ENCODE results near the gene MYZAP.

MYZAP gene

GRCh38 chr15:57655809-57656208 is 64.1 kb downstream of the MYZAP start:
- DNase-seq (ENCODE audit: low read depth in 3 of 3, low spot score in 1 of 3), result no peak

DNA sequence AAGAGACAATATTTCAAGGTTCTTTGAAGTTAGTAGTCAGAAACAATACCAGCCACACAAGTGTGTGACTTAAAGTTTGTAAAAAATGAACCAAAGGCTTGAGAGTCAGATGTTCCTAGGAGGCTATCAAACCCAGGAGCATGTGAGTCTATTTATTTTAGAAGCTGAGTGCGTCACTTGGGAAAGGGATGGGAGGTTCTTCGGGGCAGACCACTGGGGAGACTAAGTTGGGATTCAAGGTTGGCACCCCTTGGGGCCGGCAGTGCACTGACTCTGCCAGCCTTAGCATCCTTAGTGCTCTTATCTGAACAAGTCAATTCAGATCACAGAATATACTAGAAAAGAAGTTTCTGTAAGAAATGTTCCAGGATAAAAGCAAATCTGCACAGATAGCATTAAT is 64.7 kb downstream of the MYZAP start:
- no peak for DNase-seq (ENCODE audit: low read depth in 3 of 3, low spot score in 1 of 3)

- no peak for DNase-seq (ENCODE audit: low read depth in 3 of 3, low spot score in 1 of 3)
Observed at GRCh38 chr15:57657619-57658018, 65.9 kb downstream of the MYZAP start.

- no peak for DNase-seq (ENCODE audit: low read depth in 3 of 3, low spot score in 1 of 3)
Observed at GRCh38 chr15:57662091-57662744, 70.5 kb downstream of the MYZAP start.

DNA sequence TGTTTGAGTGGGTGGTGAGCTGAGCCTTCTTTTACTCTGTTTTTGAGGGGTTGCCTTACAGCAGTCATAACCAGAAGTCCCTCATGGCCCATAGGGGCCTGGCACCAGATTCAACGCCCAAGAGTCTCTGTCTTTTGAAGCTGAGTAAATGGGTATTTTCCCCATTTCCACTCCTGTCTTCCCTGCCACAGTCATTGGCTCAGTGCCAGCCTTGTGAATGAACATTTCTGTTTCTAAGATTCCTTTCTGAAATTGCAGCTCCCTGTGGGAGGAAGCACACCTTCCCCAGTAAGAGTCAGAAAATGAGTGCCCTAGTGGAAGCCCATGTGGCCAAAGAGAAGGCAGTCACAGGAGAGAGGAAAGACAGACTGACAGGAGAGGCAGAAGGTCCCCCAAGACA is 71.1 kb downstream of the MYZAP start:
- DNase-seq (ENCODE audit: low read depth in 3 of 3, low spot score in 1 of 3), result no peak

DNA sequence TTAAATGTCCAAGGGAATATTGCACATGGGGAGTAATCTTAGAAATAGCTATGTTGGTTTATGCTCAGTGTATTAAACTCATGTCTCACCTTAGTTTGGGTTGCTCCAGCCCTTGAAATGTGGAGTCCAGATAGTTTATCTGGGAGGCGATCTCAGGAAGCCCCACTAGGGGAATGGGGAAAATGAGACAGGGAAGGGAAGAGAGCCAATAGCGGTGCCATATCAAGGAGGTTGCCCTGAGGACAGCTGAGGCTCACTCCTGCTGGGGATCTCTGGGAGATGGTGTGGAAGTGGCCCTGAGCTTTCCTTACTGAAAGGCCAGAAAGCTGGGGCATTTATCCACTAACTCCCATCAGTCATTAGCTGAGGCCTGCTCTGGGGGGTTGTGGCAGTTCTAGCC is 71.6 kb downstream of the MYZAP start:
- no peak for DNase-seq (ENCODE audit: low read depth in 3 of 3, low spot score in 1 of 3)

DNA sequence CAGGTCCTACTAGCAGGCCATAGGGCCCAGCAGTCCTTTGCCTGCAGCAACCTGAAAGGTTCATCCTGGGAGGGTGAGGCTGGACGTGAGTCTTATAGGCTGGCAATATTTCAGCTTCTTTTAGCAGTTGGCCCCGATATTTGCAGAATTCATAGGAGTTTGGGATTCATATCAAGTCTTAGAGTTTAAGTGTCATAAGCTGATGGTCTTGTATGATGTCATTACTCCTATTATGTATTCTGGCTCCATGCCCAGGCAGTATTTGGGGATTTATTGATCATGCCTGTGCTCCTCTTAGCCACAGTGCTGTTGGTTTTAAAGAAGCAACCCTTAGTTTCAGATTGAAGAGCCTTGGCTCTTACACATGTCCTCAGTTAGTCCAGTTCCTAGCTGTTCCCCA is 73.5 kb downstream of the MYZAP start:
- no peak for DNase-seq (ENCODE audit: low read depth in 3 of 3, low spot score in 1 of 3)

- DNase-seq (ENCODE audit: low read depth in 3 of 3, low spot score in 1 of 3), result no peak
Observed at GRCh38 chr15:57665939-57666338, 74.2 kb downstream of the MYZAP start.

- DNase-seq (ENCODE audit: low read depth in 3 of 3, low spot score in 1 of 3), result no peak
Observed at GRCh38 chr15:57667171-57667849, 75.6 kb downstream of the MYZAP start.

GRCh38 chr15:57668016-57668415 is 76.3 kb downstream of the MYZAP start:
- DNase-seq (ENCODE audit: low read depth in 3 of 3, low spot score in 1 of 3), result no peak

GRCh38 chr15:57671636-57672035 is 79.9 kb downstream of the MYZAP start:
- no peak for DNase-seq (ENCODE audit: low read depth in 3 of 3, low spot score in 1 of 3)

DNA sequence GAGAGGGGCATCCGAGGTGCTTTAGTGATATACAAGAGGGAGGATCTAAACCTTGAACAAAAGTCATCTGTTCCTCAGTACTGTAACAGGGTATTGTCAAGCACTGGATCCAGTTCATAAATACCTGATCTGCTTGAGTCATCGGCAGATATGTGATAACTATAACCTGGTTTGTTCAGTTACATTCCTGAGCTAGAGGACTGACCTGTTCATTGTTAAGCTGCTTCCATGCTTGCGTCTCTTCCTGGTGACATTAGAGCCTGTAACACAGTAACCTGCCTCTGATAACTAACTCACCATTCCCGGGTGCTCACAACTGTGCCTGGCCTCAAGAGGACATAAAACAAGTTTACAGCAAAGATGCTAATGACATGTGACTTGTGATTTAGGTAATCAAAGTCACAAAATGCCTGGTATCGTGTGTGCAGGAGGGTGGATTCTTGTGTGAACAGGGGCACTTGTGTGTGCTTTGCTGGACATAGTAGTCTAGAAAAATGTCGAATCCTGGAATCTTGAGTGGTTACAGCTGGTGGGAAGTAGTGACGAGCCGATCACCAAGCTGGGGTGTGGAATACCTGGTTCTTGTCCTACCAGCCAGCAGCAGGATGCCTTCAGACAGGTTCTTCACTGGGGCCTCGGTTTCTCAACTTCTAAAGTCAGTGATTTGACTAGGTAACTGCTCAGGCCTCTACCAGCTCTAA is 83.9 kb downstream of the MYZAP start:
- no peak for DNase-seq (ENCODE audit: low read depth in 3 of 3, low spot score in 1 of 3)

DNA sequence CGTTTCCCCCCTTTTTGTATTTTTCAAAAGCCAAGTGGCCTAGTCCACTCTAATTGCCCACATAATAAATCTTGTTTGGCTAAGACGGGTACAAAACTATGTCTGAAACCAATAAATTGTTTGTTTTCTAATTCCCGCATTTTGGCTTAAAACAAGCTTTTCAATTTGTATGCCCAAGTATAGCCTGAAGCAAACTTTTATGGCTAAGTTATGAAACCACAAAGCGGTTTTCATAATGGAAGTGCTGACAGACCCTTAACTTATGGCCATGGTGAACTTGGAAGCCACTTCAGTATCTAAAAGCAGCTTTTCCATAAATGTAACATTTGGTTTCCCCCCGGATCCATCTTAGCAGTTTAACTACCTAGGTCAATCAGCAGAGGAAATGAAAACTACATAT is 84.9 kb downstream of the MYZAP start:
- DNase-seq (ENCODE audit: low read depth in 3 of 3, low spot score in 1 of 3), result no peak

DNA sequence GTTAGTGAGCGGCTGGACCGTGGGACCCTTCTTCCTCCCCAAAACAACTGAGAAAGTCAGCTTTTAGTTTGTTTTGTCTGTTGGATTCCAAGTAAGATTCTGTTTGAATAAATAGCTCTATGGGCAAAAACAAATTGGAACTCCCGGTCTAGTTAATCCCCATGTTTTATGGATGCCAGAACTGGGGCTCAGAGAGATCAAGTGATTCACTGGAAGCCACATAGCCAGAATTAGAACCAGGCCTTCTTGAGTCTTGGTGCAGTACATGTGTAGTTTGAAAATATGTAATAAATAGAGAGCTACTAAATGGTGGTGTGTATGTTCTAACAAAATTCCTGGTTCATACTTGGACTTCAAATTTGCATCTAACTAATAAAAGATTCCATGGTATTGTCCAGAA is 85.5 kb downstream of the MYZAP start:
- DNase-seq (ENCODE audit: low read depth in 3 of 3, low spot score in 1 of 3), result no peak

- no peak for DNase-seq (ENCODE audit: low read depth in 3 of 3, low spot score in 1 of 3)
Observed at GRCh38 chr15:57680021-57680420, 88.3 kb downstream of the MYZAP start.

DNA sequence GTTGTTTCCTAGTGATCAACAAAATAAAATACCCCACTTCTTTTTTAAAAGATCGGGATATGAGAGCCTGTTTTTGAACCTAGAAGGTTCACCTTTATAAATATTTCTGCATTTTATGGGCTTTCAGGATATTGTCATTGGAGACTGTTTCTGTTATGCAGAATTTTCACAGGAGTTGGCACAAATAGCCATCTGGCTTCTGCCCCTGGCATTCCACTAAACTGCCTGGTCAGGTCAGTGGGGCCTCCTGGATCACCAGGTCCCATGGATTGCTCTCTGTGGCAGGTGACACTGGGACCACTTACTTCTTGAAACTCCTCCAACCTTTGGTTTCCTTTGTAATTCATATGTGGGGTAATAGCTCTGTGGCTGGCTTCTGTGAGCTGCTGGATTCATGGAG is 89.3 kb downstream of the MYZAP start:
- DNase-seq (ENCODE audit: low read depth in 3 of 3, low spot score in 1 of 3), result no peak

DNA sequence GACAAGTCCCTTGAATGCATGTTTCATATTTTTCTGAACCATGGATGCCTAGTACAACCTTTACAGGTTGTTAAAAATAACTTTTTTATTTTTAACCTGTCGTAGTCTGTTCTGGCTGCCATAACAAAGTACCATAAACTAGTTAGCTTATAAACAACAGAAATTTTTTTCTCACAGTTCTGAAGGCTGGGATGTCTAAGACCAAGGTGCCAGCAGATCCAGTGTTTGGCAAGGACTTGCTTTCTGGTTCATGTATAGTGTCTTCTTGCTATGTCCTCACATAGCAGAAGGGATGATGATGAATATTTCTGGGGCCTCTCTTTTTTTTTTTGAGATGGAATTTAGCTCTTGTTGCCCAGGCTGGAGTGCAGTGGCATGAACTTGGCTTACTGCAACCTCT is 91.8 kb downstream of the MYZAP start:
- DNase-seq (ENCODE audit: low read depth in 3 of 3, low spot score in 1 of 3), result no peak

- no peak for DNase-seq (ENCODE audit: low read depth in 3 of 3, low spot score in 1 of 3)
Observed at GRCh38 chr15:57684491-57685151, 92.9 kb downstream of the MYZAP start.

GRCh38 chr15:57685306-57686095 is 93.8 kb downstream of the MYZAP start:
- DNase-seq (ENCODE audit: low read depth in 3 of 3, low spot score in 1 of 3), result no peak

DNA sequence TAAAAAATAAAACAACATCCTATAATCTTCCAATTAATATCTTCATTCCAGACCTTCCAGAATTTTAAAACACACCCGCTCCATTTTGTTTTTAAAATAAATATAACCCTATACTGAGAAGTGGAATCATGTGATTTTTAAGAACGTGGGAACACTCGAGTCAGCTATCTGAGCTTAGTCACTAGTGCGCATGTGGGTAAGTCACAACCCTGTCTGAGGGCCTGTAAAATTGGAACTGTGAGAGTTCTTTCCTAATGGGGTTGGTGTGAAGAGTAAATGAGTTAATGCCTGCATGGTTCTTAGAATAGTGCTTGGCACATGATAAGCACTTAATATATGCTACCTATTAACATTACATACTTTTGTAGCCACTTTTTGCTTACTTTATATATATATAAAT is 95.0 kb downstream of the MYZAP start:
- DNase-seq (ENCODE audit: low read depth in 3 of 3, low spot score in 1 of 3), result no peak

DNA sequence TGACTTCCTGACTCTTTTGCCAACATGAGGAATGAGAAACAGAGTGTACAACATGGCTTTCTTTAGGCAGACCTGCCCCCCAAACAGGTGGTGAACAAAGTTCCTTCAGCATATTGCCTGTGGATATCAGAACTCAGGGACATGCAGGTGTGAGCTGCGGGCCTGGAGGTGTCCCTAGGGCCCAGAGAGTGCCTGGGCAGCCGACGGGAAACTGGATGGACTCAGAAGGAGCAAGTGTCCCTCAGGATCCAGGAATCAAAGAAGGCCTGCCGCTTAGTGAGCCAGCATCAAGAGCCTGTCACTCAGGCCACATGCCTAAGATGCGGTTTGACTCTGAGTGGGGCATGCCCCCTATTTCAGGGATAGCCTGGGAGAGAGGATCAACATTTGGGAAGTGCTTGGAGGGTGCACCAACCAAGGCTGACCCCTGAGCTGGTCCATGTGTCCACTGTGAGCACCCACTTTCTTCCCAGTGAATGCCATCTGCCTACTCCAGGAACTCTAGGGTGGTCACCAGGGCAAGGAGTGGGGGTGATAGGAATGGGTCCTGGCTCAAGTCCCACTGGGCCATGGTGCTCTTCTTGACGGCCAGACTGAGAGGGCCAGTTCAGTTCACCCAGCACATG is 98.8 kb downstream of the MYZAP start:
- no peak for DNase-seq (ENCODE audit: low read depth in 3 of 3, low spot score in 1 of 3)
